ENCODE data around the gene SPATA24. TPM values are rescaled to one million over a fixed set of nuclear protein-coding genes. Genes with fewer than 3 reads are reported as not detected.
"Not testable (repeated sequence)": the region's sequence is repeated elsewhere in the genome, so short reads cannot be mapped to it uniquely, and the experiment has no call there.

Gene SPATA24
- total RNA-seq, 4 donors from 2014 or later = 0.65 to 1.4 (median 0.71) TPM; not detected in 1

DNA sequence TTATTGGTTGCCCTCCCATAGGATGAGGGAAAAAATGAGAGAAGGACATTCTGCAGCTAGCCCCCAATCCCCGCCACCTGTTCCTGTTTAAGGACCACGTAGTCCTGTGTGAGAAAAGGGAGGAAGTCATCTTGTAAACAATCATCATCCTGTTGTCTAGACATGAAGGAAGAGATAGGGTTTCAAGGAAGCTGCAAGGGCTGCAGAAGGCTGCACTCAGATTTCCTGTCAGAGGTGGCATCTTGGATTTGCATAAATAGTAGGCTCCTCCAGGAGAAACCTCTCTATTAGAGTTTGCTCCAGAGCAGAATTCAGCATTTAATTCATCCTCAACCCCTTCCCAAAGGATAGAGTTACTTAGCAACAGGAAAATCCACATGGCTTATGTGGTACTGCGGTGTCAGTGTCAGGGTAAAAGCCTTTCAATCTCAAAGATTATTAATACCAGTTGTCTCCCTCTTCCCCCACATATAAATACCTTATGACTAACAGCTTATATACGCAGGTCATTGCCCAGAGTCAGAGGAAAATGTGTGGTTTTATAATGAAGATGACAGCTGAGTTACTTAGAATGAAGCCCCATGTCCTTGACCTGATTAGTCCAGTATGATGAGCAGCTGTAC, 40.1 kb upstream of the SPATA24 start:
- 59 to 67% methylated on average over 4 of the region's 4 CpGs for WGBS, 2 donors
- intact Hi-C loops (cut with DNase I; ENCODE audit: low total_unique reads) = no loop called here

DNA sequence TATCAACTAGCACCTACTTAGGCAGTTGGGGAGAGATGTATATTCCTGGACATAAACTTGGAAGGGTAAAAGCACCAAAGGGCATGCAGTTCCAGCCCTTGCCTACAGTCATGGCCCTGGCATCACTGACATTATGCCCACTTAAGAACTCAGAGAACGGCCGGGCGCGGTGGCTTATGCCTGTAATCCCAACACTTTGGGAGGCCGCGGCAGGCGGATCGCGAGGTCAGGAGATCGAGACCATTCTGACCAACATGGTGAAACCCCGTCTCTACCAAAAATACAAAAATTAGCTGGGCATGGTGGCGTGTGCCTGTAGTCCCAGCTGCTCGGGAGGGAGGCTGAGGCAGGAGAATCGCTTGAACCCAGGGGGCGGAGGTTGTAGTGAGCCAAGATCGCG, 36.5 kb upstream of the SPATA24 start:
- 95% methylated on average over 17 of the region's 17 CpGs for WGBS, 2 donors
- peak in 1 of 2 donors; percentile 76 for DNase-seq (ENCODE audit: low spot score in 2 of 2)
- H3K4me3 ChIP-seq (ENCODE audit: low read depth, poor library complexity, severe bottlenecking); intact Hi-C loops (cut with DNase I; ENCODE audit: low total_unique reads): not testable (repeated sequence)

More for the DNA sequence above, 40.1 kb upstream of the SPATA24 start:
- no peak for TF ChIP-seq POLR2A (IDR thresholded peaks at IDR 0.05)
- TF ChIP-seq, protein P1, sequence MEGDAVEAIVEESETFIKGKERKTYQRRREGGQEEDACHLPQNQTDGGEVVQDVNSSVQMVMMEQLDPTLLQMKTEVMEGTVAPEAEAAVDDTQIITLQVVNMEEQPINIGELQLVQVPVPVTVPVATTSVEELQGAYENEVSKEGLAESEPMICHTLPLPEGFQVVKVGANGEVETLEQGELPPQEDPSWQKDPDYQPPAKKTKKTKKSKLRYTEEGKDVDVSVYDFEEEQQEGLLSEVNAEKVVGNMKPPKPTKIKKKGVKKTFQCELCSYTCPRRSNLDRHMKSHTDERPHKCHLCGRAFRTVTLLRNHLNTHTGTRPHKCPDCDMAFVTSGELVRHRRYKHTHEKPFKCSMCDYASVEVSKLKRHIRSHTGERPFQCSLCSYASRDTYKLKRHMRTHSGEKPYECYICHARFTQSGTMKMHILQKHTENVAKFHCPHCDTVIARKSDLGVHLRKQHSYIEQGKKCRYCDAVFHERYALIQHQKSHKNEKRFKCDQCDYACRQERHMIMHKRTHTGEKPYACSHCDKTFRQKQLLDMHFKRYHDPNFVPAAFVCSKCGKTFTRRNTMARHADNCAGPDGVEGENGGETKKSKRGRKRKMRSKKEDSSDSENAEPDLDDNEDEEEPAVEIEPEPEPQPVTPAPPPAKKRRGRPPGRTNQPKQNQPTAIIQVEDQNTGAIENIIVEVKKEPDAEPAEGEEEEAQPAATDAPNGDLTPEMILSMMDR (IDR thresholded peaks at IDR 0.05) = no peak
- H3K4me3 ChIP-seq (ENCODE audit: low read depth, poor library complexity, severe bottlenecking) = no peak overlapping the region
- peak in 1 of 2 donors; percentile 39 for DNase-seq (ENCODE audit: low spot score in 2 of 2)

DNA sequence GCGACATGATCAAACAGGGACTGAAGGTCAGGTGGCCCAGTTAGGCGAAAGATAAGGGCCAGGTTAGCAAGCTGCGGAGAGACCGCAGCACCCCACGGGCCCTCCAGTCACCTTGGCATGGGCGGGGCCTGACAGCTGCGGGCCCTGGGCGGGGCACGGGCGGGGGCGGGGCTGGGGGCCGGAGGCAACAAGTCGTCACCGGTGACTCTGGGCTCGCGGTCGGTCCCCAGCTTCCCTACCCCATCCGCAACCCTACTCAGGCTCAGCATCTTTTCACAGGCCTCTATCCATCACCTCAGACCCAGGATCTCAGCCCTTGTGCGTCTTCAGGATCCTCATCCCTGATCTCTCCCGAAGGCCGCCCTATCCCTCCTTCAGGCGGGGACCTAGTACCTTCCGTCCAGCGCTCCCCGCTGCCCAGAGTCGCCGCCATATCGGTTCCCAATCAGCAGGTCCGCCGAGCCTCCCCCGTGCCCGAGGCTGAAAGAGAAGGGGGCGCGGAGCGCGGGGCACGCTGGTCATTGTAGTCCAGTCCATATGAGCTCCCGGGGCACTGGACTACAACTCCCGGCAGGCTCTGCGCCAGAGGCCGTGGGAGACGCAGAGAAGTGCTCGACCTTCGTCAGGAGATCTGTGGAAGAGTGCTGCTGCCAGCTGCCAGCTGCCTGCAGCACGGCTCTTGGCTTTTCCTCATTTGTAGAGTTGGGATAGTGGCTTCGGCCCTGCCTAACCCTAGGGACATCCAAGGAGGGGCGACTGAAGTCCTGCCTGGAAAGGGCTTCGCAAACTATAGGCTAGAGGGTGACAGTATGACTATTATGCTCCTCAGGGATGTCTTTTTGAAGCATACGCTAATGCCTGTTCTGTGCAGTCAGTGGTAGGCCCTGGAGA, 35.4 kb upstream of the SPATA24 start, which contains the start of gene DNAJC18:
DNAJC18 (minus strand) TSS at position 513 of the 891 bp plus-strand sequence; CDS start at position 433, 80 bp downstream.
- intact Hi-C loops (cut with DNase I; ENCODE audit: low total_unique reads) = no loop called here
- DNase-seq (ENCODE audit: low spot score in 2 of 2) = peak; percentile 92 to 98
- WGBS, 2 donors = 3 to 4% methylated on average over 39 to 41 of the region's 49 CpGs
- peak within 1 kb of the TSS; percentile 82 for H3K4me3 ChIP-seq (ENCODE audit: low read depth, poor library complexity, severe bottlenecking)
- TF ChIP-seq POLR2A (IDR thresholded peaks at IDR 0.05) = no peak
- TF ChIP-seq, protein P1 (IDR thresholded peaks at IDR 0.05) = no peak

DNA sequence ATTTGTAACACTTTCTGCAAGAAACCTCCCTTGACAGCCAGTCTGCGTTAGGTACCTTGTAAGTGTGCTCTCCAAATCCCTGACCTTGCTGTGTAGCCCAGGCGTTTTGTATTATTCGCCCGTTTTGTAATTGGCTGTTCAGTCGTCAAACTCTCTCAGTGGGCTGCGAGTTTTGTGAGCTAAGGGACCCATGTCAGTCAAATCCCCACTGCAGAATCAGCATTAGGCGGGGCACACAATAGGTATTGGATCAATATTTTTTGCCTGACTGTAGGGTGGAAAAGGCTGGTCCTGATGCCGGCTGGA, 34.8 kb upstream of the SPATA24 start:
- intact Hi-C loops (cut with DNase I; ENCODE audit: low total_unique reads) = no loop called here
- no peak for TF ChIP-seq POLR2A (IDR thresholded peaks at IDR 0.05)
- TF ChIP-seq, protein P1 (IDR thresholded peaks at IDR 0.05) = no peak
- WGBS, 2 donors = 31 to 36% methylated on average over 8 of the region's 8 CpGs
- H3K4me3 ChIP-seq (ENCODE audit: low read depth, poor library complexity, severe bottlenecking) = no peak overlapping the region
- DNase-seq (ENCODE audit: low spot score in 2 of 2) = no peak

DNA sequence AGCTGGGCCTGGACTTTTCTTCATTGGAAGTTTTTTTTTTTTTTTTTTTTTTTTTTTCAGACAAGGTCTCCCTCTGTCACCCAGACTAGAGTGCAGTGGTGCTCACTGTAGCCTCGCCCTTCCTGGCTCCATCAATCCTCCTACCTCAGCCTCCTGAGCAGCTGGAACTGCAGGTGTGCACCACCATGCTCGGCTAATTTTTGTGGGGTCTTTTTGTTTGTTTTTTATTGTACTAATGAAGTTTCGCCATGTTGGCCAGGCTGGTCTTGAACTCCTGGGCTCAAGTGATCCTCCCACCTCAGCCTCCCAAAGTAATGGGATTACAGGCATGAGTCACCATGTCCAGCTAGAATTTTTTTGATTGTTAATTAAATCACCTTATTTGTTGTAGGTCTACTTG, 31.8 kb upstream of the SPATA24 start:
- H3K4me3 ChIP-seq (ENCODE audit: low read depth, poor library complexity, severe bottlenecking) = no peak overlapping the region
- TF ChIP-seq, protein P1 (IDR thresholded peaks at IDR 0.05) = no peak
- no peak for TF ChIP-seq POLR2A (IDR thresholded peaks at IDR 0.05)
- intact Hi-C loops (cut with DNase I; ENCODE audit: low total_unique reads) = no loop called here
- WGBS, 2 donors = 97 to 98% methylated on average over 3 of the region's 3 CpGs
- DNase-seq (ENCODE audit: low spot score in 2 of 2) = peak in 1 of 2 donors; percentile 60

DNA sequence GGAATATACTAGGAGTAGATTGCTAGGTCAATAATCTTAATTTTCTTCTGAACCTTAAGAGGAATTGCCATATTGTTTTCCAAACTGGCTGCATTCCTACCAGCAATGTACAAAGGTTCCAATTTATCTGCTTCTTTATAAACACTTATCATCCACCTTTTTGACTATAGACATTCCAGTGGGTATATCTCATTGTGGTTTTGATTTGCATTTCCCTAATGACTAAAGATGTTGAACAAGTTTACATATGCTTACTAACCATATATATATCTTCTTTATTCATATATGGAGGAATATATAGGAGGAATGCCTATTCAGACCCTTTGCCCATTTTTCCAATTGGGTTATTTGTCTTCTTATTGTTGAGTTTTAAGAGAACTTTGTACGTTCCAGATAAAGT, 27.8 kb upstream of the SPATA24 start:
- no peak overlapping the region for H3K4me3 ChIP-seq (ENCODE audit: low read depth, poor library complexity, severe bottlenecking)
- TF ChIP-seq POLR2A (IDR thresholded peaks at IDR 0.05) = no peak
- TF ChIP-seq, protein P1 (IDR thresholded peaks at IDR 0.05) = no peak
- DNase-seq (ENCODE audit: low spot score in 2 of 2) = no peak
- intact Hi-C loops (cut with DNase I; ENCODE audit: low total_unique reads) = no loop called here
- WGBS, 2 donors = 90 to 91% methylated on average over 1 of the region's 1 CpG
